Neutrophil (primary cell): ENCODE results near the gene PLPPR1.

Experiments
- H3K27ac ChIP-seq: fragments of 200-600 bp; sonication (generic); 2 replicates; pipeline ENCODE4 v1.5.1; 2016; ENCODE audit warnings: mild to moderate bottlenecking, moderate library complexity
- H3K27me3 ChIP-seq: fragments of 200-600 bp; sonication (generic); 2 replicates; pipeline ENCODE4 v1.6.0; 2016; ENCODE audit warnings: mild to moderate bottlenecking
- H3K36me3 ChIP-seq: fragments of 200-600 bp; sonication (generic); 2 replicates; pipeline ENCODE4 v1.5.1; 2017
- H3K4me1 ChIP-seq, 2 experiments: fragments of 200-600 bp in 1 of 2; sonication (generic) in 1 of 2; 1 replicate in 1 of 2; 2 replicates in 1 of 2; pipeline versions ENCODE4 v1.5.1 to v1.6.1; 2013 to 2016; ENCODE audit warnings: low read depth in 1 of 2, low read length in 1 of 2, mild to moderate bottlenecking in 1 of 2, moderate library complexity in 1 of 2; ENCODE audit not compliant: control insufficient read depth in 1 of 2, insufficient read depth in 1 of 2
- H3K4me3 ChIP-seq, 2 experiments: fragments of 200-600 bp in 1 of 2; sonication (generic) in 1 of 2; 1 replicate in 1 of 2; 2 replicates in 1 of 2; pipeline ENCODE4 v1.5.1; 2013 to 2016; ENCODE audit warnings: low read depth in 1 of 2, low read length in 1 of 2, mild to moderate bottlenecking in 1 of 2, moderate library complexity in 1 of 2
- H3K9me3 ChIP-seq: fragments of 200-600 bp; sonication (generic); 2 replicates; pipeline ENCODE4 v1.5.1; 2016
- TF ChIP-seq, protein P1 (sequence below): fragments of 200-600 bp; sonication (generic); IDR thresholded peaks from 2 replicates; pipeline ENCODE4 v1.5.1; 2016; ENCODE audit warnings: antibody characterized with exemption

PLPPR1 gene

DNA sequence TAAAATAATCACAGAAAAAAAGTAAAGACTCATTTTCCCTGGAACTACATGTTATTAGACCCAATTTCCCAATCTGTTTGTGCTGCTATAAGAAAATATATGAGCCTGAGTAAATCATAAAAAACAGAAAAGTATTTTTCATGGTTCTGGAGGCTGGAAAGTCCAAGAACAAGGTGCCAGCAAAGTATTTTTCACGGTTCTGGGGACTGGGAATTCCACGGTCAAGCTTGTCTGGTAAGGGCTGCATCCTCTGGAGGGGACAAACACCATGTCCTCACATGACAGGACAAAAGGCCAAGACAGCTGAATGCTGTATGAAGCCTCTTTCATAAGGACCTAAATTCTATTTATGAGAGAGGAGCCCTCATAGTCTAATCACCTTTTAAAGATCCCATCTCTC, 172.3 kb downstream of the PLPPR1 start:
- Histone ChIP-seq H3K4me3 (no peak overlapping the region), H3K36me3 (no peaks in the 10 kb centered on the region), H3K4me1 (no peaks in the 10 kb centered on the region), H3K9me3 (no peaks in the 10 kb centered on the region), H3K27me3 (no peaks in the 10 kb centered on the region), H3K27ac (no peak overlapping the region)
- TF ChIP-seq, protein P1, sequence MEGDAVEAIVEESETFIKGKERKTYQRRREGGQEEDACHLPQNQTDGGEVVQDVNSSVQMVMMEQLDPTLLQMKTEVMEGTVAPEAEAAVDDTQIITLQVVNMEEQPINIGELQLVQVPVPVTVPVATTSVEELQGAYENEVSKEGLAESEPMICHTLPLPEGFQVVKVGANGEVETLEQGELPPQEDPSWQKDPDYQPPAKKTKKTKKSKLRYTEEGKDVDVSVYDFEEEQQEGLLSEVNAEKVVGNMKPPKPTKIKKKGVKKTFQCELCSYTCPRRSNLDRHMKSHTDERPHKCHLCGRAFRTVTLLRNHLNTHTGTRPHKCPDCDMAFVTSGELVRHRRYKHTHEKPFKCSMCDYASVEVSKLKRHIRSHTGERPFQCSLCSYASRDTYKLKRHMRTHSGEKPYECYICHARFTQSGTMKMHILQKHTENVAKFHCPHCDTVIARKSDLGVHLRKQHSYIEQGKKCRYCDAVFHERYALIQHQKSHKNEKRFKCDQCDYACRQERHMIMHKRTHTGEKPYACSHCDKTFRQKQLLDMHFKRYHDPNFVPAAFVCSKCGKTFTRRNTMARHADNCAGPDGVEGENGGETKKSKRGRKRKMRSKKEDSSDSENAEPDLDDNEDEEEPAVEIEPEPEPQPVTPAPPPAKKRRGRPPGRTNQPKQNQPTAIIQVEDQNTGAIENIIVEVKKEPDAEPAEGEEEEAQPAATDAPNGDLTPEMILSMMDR: no peak

DNA sequence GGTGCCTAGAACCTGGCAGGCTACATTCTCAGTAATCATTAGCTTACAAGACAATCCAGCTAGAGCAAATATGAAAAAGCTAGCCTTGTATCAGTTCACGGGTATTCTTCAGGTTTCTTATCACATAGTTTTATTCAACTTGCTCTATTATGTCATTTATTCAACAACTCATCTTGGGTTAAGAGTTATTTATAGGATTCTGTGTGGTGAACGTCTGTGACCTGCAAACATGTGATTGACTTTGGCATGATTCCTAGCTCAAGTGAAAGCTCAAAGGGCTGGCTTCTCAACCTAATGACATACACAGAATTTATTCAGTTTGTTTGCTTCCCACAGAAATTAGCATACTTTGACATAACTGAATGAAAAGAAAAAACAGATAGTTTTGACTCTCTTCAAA, 173.1 kb downstream of the PLPPR1 start:
- H3K36me3 ChIP-seq: no peaks in the 10 kb centered on the region

DNA sequence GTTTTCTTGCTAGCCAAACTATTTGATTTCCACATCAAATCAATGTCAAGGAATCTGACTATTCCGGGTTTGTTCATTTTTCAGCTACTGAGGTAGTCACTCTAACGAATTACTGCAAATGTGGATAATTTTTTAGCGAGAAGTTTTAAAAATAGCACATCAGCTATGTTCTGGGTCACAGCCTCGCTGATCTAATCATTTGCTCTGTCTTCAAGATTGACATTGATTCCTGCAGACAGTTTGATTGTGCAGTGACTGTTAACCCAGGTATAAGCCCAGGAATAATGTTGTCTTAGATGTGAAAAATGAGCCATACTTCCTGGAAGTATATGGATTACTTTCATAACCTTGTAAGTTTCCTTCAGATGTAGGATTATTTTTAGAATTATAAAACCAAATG, 181.1 kb downstream of the PLPPR1 start:
- H3K27me3 ChIP-seq: no peaks in the 10 kb centered on the region
- H3K9me3 ChIP-seq: no peaks in the 10 kb centered on the region
- H3K4me3 ChIP-seq: no peak overlapping the region
- no peaks in the 10 kb centered on the region for H3K4me1 ChIP-seq
- TF ChIP-seq, protein P1: no peak
- no peak overlapping the region for H3K27ac ChIP-seq
- H3K36me3 ChIP-seq: no peaks in the 10 kb centered on the region

More for the DNA sequence above, 173.1 kb downstream of the PLPPR1 start:
- Histone ChIP-seq H3K4me3 (no peak overlapping the region), H3K27me3 (no peaks in the 10 kb centered on the region), H3K4me1 (no peaks in the 10 kb centered on the region), H3K9me3 (no peaks in the 10 kb centered on the region), H3K27ac (no peak overlapping the region)
- TF ChIP-seq, protein P1: no peak

DNA sequence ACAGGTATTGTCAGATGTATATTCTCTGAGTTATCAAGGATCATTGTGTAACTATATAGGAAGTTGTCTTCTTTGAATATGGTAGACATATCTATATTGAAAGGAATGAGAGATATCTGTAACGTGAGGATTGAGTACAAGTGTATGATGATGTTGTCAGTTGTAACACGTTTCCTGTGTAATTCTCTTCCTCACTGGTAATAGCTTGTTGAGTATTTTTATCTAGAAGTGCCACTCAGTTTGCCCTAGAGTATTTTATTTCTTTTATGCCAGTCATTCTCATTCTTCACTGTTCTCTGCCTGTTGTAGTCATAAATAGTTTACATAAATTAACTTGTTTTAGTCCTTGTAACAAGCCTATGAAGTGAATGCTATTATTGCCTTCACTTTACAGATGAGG, 184.1 kb downstream of the PLPPR1 start:
- Histone ChIP-seq H3K27ac (no peak overlapping the region), H3K4me3 (no peak overlapping the region), H3K36me3 (no peaks in the 10 kb centered on the region), H3K9me3 (no peaks in the 10 kb centered on the region), H3K4me1 (no peaks in the 10 kb centered on the region), H3K27me3 (no peaks in the 10 kb centered on the region)
- TF ChIP-seq, protein P1: no peak

DNA sequence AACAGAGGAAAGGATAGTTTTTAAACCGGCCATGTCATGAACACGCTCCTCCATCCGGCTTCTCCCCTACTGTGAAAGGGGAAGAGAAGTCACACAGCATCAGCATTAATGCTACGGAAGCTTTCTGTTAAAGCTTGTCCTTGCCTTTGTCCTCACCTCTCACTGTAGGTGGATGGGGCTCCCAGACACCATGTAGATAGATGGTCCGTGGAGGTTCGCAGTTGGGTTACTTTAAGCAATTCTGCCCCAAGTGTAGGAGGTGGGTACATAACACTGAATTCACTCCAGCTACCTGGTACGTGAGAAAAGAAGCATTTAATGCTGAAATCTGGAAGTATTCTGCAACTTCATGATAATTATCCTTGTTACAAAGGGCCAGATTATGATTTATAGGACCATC, 190.5 kb downstream of the PLPPR1 start:
- Histone ChIP-seq H3K27ac (no peak overlapping the region), H3K36me3 (no peaks in the 10 kb centered on the region), H3K9me3 (no peaks in the 10 kb centered on the region), H3K4me3 (no peak overlapping the region), H3K27me3 (no peaks in the 10 kb centered on the region), H3K4me1 (no peaks in the 10 kb centered on the region)
- TF ChIP-seq, protein P1: no peak

DNA sequence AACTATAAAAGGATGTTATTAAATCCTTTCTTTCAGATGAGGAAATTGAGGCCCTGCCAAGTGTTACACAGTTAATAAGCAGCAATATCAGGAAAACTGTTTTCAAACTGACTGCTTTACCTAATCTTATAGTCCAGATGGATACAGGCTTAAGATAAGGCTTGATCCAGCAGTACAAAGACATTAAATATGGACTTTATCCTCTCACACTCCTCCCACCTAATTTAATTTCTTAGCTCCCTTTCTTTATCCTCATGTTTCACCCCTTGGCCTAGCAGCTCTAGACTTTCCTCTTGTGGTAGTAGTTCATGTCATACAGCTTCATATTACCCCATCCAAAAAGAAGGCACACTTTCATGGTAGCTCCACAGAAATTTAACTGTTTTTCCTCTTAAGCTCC, 191.8 kb downstream of the PLPPR1 start:
- Histone ChIP-seq H3K4me3 (no peak overlapping the region), H3K36me3 (no peaks in the 10 kb centered on the region), H3K4me1 (no peaks in the 10 kb centered on the region), H3K27me3 (no peaks in the 10 kb centered on the region), H3K9me3 (no peaks in the 10 kb centered on the region), H3K27ac (no peak overlapping the region)
- TF ChIP-seq, protein P1: no peak
